ENCODE data around the gene ARSG.

Gene ARSG

DNA sequence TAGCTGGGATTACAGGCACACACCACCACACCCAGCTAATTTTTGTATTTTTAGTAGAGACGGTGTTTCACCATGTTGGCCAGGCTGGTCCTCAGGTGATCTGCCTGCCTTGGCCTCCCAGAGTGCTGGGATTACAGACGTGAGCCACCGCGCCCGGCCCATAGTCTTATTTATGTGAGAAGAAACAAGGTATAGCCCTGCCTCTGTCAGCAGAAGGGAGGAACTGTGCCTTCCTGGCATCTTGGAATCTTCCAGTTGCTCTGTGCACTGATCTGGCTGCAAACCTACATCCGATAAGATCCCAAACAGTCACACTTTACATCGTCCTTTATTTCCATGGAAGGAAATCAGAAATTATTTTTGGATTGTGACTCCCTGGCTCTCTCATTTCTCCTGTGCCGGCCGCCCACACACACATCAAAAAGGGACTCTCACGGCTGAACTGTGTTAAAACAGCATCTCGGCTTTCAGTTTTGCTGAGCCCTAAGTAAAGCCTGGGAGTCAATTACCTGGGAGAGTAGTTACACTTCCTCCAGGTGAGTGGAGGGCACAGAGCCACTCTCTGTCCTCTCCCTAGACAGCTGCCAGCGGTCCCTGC lies 142.7 kb downstream of the ARSG start:
- no peak for TF ChIP-seq CTCF (IDR thresholded peaks at IDR 0.05; ENCODE audit: control insufficient read depth, insufficient read depth, low read depth, low read length, missing control alignments)
- H3K4me3 ChIP-seq (ENCODE audit: control insufficient read depth, low read depth, low read length), result no peak overlapping the region
- DNase-seq (ENCODE audit: low read depth), result no peak

GRCh38 chr17:68435361-68435760 lies 144.1 kb downstream of the ARSG start:
- no peak overlapping the region for H3K4me3 ChIP-seq (ENCODE audit: control insufficient read depth, low read depth, low read length)
- TF ChIP-seq CTCF (IDR thresholded peaks at IDR 0.05; ENCODE audit: control insufficient read depth, insufficient read depth, low read depth, low read length, missing control alignments), result no peak
- DNase-seq (ENCODE audit: low read depth), result no peak

- H3K4me3 ChIP-seq (ENCODE audit: control insufficient read depth, low read depth, low read length), result no peak overlapping the region
- peak; percentile 94 for TF ChIP-seq CTCF (IDR thresholded peaks at IDR 0.05; ENCODE audit: control insufficient read depth, insufficient read depth, low read depth, low read length, missing control alignments)
- DNase-seq (ENCODE audit: low read depth), result peak; percentile 34
Measured at GRCh38 chr17:68435876-68436842, 144.9 kb downstream of the ARSG start.

- DNase-seq (ENCODE audit: low read depth), result no peak
- no peak for TF ChIP-seq CTCF (IDR thresholded peaks at IDR 0.05; ENCODE audit: control insufficient read depth, insufficient read depth, low read depth, low read length, missing control alignments)
- no peak overlapping the region for H3K4me3 ChIP-seq (ENCODE audit: control insufficient read depth, low read depth, low read length)
Measured at GRCh38 chr17:68437979-68438822, 146.9 kb downstream of the ARSG start.

GRCh38 chr17:68439656-68440290 lies 148.5 kb downstream of the ARSG start:
- H3K4me3 ChIP-seq (ENCODE audit: control insufficient read depth, low read depth, low read length), result no peak overlapping the region
- no peak for TF ChIP-seq CTCF (IDR thresholded peaks at IDR 0.05; ENCODE audit: control insufficient read depth, insufficient read depth, low read depth, low read length, missing control alignments)
- no peak for DNase-seq (ENCODE audit: low read depth)

- TF ChIP-seq CTCF (IDR thresholded peaks at IDR 0.05; ENCODE audit: control insufficient read depth, insufficient read depth, low read depth, low read length, missing control alignments), result no peak
- H3K4me3 ChIP-seq (ENCODE audit: control insufficient read depth, low read depth, low read length), result no peak overlapping the region
- DNase-seq (ENCODE audit: low read depth), result no peak
Measured at GRCh38 chr17:68440526-68440925, 149.2 kb downstream of the ARSG start.

All from AG09309 (cell line).